Measurements from ENCODE around the gene MACROD2.

MACROD2 gene

GRCh38 chr20:15176929-15177328 lies 1181.6 kb downstream of the MACROD2 start:
- ChIA-PET POLR2A (no interaction called here), CTCF (no interaction called here)

GRCh38 chr20:15178581-15178980 lies 1183.3 kb downstream of the MACROD2 start:
- no peak overlapping the region for H3K27ac ChIP-seq (ENCODE audit: extremely low read depth, low read depth, low read length)
- no peak overlapping the region for H3K4me3 ChIP-seq (ENCODE audit: low read depth, low read length)
- CTCF ChIA-PET = interaction anchor here (0.8 kb wide), 1 partner anchor 11 kb away, joined by 4 read pairs; no protein-coding TSS in a partner anchor
- TF ChIP-seq SALL2 (tag by site-specific recombination; IDR thresholded peaks at IDR 0.05; ENCODE audit: borderline replicate concordance) = no peak
- TF ChIP-seq ZNF10 (tag by site-specific recombination; IDR thresholded peaks at IDR 0.05) = no peak
- TF ChIP-seq ZNF311 (tag by site-specific recombination; IDR thresholded peaks at IDR 0.05; ENCODE audit: borderline replicate concordance) = no peak
- no peak for TF ChIP-seq ZSCAN5A (tag by site-specific recombination; IDR thresholded peaks at IDR 0.05)
- TF ChIP-seq ZNF843 (tag by site-specific recombination; IDR thresholded peaks at IDR 0.05) = no peak
- TF ChIP-seq ATF2 (tag by site-specific recombination; IDR thresholded peaks at IDR 0.05; ENCODE audit: low read depth) = no peak
- no peak for TF ChIP-seq ZNF596 (tag by site-specific recombination; IDR thresholded peaks at IDR 0.05)
- TF ChIP-seq ZBTB26 (tag by site-specific recombination; optimal IDR thresholded peaks at IDR 0.05) = no peak
- TF ChIP-seq ZNF354C (tag by site-specific recombination; IDR thresholded peaks at IDR 0.05; ENCODE audit: borderline replicate concordance, low read depth) = no peak
- no peak for TF ChIP-seq ZNF292 (tag by site-specific recombination; IDR thresholded peaks at IDR 0.05; ENCODE audit: borderline replicate concordance, low read depth)
- no peak for TF ChIP-seq ZNF677 (tag by site-specific recombination; IDR thresholded peaks at IDR 0.05)
- TF ChIP-seq TRIM28 (IDR thresholded peaks at IDR 0.05; ENCODE audit: borderline replicate concordance, low read length) = no peak
- no peak for TF ChIP-seq ZNF391 (tag by site-specific recombination; IDR thresholded peaks at IDR 0.05; ENCODE audit: borderline replicate concordance, low read depth)
- no peak for TF ChIP-seq ZNF654 (tag by site-specific recombination; IDR thresholded peaks at IDR 0.05; ENCODE audit: low read depth)
- no peak for TF ChIP-seq ZNF701 (tag by site-specific recombination; IDR thresholded peaks at IDR 0.05)
- no peaks in the 10 kb centered on the region for H3K36me3 ChIP-seq (ENCODE audit: control insufficient read depth in 2 of 2, insufficient read depth in 1 of 2, low read length in 2 of 2)
- POLR2A ChIA-PET = no interaction called here
- no peaks in the 10 kb centered on the region for H3K9me3 ChIP-seq (ENCODE audit: control insufficient read depth, insufficient read depth, low read depth, low read length)
- H3K4me1 ChIP-seq (ENCODE audit: control insufficient read depth, insufficient read depth, low read length) = no peaks in the 10 kb centered on the region

More at GRCh38 chr20:15176929-15177328, 1181.6 kb downstream of the MACROD2 start:
- TF ChIP-seq ZXDB (tag by site-specific recombination; IDR thresholded peaks at IDR 0.05) (no peak), ZFHX2 (tag by site-specific recombination; conservative IDR thresholded peaks at IDR 0.05) (0 out of 2 replicates have a peak, but pooled peaks have one; percentile 7), EGR2 (tag by site-specific recombination; IDR thresholded peaks at IDR 0.05; ENCODE audit: low read depth) (peak; percentile 47)
- Histone ChIP-seq H3K4me1 (ENCODE audit: control insufficient read depth, insufficient read depth, low read length) (no peaks in the 10 kb centered on the region), H3K36me3 (ENCODE audit: control insufficient read depth in 2 of 2, insufficient read depth in 1 of 2, low read length in 2 of 2) (no peaks in the 10 kb centered on the region), H3K9me3 (ENCODE audit: control insufficient read depth, insufficient read depth, low read depth, low read length) (no peaks in the 10 kb centered on the region), H3K4me3 (ENCODE audit: low read depth, low read length) (no peak overlapping the region), H3K27ac (ENCODE audit: extremely low read depth, low read depth, low read length) (no peak overlapping the region)

- H3K4me3 ChIP-seq (ENCODE audit: low read depth, low read length) = no peak overlapping the region
- H3K27ac ChIP-seq (ENCODE audit: extremely low read depth, low read depth, low read length) = no peak overlapping the region
- ChIA-PET POLR2A (no interaction called here), CTCF (interaction anchor here (0.8 kb wide), 1 partner anchor 10 kb away, joined by 4 read pairs; no protein-coding TSS in a partner anchor)
- no peaks in the 10 kb centered on the region for H3K36me3 ChIP-seq (ENCODE audit: control insufficient read depth in 2 of 2, insufficient read depth in 1 of 2, low read length in 2 of 2)
- no peaks in the 10 kb centered on the region for H3K9me3 ChIP-seq (ENCODE audit: control insufficient read depth, insufficient read depth, low read depth, low read length)
- H3K4me1 ChIP-seq (ENCODE audit: control insufficient read depth, insufficient read depth, low read length) = no peaks in the 10 kb centered on the region
- TF ChIP-seq REPIN1 (tag by site-specific recombination; IDR thresholded peaks at IDR 0.05; ENCODE audit: low read depth) = no peak
- TF ChIP-seq ZNF302 (tag by site-specific recombination; IDR thresholded peaks at IDR 0.05; ENCODE audit: low read depth) = no peak
- TF ChIP-seq ZBTB6 (tag by site-specific recombination; IDR thresholded peaks at IDR 0.05) = no peak
- TF ChIP-seq ZNF311 (tag by site-specific recombination; IDR thresholded peaks at IDR 0.05; ENCODE audit: borderline replicate concordance) = no peak
- TF ChIP-seq ZNF76 (tag by site-specific recombination; IDR thresholded peaks at IDR 0.05; ENCODE audit: borderline replicate concordance, low read depth) = no peak
- TF ChIP-seq ZNF580 (tag by site-specific recombination; IDR thresholded peaks at IDR 0.05) = no peak
- TF ChIP-seq ZNF138 (tag by site-specific recombination; IDR thresholded peaks at IDR 0.05; ENCODE audit: borderline replicate concordance) = no peak
- no peak for TF ChIP-seq YY1 (tag by site-specific recombination; IDR thresholded peaks at IDR 0.05)
Measured at GRCh38 chr20:15179381-15179780, 1184.1 kb downstream of the MACROD2 start.
